Amniotic epithelial cell (primary cell): ENCODE data around the gene PTPRK.

Source experiments
- DNase-seq: peaks from one replicate; pipeline ENCODE4 v3.0.0-alpha.2; 2010; ENCODE audit warnings: low read depth

The PTPRK gene

GRCh38 chr6:128520436-128521281 lies at the start of gene PTPRK:
TSS of gene PTPRK (minus strand) at chr6:128520599. CDS start at chr6:128520358, 241 bp downstream.
- peak; percentile 88 for DNase-seq

DNA sequence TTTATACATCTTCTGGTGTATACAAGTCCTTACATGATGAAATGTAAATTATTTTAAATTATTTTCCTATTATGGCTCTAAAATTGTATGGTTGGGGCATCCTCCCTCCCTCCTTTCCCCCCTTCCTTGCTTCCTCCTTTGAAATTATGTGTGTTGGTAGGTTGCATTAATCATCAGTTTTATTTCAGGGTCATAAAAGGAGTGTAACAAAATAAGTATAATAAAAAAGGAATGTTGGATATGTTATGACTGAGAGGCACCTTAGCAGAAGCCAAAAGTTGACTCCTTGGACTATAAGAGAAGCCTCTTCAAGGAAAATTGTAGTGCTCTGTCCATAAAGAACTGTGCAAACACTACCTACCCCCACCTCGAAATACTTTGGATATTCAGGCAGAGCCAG lies 46.6 kb upstream of the PTPRK start:
- no peak for DNase-seq

GRCh38 chr6:128560966-128561365 lies 40.6 kb upstream of the PTPRK start:
- DNase-seq, result no peak

DNA sequence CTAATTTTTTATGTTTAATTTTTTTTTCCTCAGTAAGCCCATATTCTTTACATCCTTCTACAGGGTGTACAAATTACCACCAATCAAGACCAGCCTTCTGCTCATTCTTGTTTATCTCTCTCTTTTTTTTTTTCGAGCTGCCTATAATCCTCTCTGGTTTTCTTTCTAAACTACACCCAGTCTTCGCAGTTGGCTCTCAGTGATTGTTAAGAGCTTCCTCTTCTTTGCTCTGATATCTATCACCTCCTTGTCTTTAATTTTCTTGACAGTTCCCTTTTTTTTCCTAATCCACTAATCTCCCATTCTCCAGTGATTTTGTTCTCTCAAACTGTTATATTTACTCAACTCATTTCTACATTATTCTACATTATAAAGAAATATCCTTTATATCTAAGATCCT lies 38.5 kb upstream of the PTPRK start:
- DNase-seq, result no peak

DNA sequence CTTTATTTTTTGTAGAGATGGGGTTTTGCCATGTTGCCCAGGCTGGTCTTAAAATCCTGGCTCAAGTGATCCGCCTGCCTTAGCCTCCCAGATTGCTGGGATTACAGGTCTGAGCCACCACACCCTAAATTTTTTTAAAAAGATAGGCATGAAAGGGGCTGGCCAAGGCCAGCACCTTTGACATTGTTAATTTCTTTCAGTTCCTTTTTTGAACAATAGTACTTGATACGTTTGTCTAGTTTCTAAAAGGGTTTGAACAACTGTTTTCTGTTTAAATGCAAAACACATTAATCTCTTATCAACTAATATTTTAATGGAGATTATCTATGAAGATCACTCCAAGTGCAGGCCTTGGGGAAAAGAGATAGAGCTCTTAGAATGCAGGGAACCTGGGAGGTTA lies 37.6 kb upstream of the PTPRK start:
- no peak for DNase-seq

DNA sequence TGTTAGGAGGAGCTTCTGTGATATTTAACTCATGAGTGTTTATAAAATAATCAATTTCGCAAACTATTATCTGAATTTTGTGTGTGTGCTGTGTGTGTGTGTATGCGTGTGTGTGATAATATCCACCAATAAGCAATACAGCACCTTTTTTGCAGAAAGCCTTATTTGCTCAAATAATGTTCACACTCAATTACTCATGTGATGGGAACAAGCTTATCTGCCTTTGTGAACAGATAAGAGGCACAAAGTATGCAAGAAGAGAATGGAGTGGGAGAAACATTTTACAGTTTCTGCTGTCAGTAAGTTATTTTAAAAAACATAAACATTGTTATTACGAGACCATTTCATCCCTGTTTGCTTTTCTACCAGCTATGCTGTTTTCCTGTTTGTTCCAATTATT lies 36.7 kb upstream of the PTPRK start:
- peak; percentile 56 for DNase-seq

- DNase-seq, result peak; percentile 21
These were observed 33.9 kb upstream of the PTPRK start for GRCh38 chr6:128554302-128554701.

DNA sequence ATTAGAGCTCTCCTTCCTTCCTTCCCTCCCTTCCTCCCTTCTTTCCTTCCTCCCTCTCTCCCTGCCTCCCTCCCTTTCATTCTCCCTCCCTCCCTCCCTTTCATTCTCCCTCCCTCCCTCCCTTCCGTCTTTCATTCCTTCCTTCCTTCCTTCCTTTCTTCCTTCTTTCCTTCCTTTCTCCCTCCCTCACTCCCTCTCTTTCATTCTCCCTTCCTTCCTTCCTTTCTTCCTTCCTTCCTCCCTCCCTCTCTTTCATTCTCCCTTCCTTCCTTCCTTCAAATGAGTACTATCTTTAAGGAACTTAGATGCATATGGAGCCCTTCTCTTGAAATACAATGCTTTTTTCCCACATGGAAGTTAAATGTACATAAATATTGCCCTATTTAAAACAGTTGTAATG lies 20.9 kb upstream of the PTPRK start:
- DNase-seq, result no peak

DNA sequence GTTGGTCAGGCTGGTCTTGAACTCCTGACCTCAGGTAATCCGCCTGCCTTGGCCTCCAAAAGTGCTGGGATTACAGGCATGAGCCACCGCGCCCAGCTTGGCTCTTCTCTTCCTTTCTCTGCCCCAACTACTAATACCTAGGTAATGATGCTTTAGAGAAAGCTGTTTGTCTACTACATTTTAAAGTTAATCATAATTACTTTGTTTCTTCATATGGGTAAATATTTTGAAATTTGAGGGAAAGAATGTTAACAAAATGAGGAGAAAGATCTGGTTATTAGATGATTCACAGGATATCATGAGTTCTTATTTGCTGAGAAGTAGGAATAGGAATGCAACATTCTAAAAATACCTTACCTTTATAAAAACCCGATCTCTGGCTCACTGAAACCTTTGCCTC lies 18.4 kb upstream of the PTPRK start:
- DNase-seq, result peak; percentile 18

DNA sequence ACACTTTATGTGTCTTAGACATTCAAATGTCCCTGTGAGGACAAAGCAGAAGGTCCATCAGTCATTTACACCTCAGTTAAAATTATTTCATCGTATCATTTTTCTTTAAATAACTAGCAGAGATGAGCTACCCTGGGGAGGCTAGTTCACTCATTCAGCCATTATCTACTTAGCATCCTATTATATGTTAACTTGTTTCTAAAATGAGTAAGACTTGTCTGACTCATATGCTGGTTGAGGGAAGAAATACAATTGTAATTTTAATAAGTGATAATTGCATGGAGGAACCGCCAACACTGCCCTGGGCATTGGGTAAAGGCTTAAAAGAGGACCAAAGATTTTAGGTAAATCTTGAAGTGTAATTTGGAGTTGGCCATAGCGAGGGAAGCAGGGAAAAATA lies 12.4 kb upstream of the PTPRK start:
- DNase-seq, result no peak

DNA sequence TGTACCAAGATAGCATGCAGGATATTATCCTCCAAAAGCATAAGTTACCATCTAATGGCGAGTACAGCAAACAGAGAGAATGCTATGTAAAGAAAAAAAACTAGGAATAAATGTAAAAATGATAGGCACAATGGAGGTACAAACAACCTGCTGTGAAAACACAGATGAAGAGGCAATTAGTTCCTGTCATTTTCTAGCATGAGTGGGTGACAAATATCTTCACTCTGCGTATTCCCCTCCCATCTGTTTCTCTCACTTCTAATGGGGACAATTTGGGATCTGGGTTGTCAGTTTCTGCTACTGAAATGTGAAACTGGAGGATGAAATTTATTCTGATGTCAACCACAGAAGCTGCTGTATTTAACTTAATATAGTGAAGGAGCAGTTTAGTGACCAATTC lies 11.7 kb upstream of the PTPRK start:
- no peak for DNase-seq

GRCh38 chr6:128531696-128532095 lies 11.3 kb upstream of the PTPRK start:
- DNase-seq, result no peak

DNA sequence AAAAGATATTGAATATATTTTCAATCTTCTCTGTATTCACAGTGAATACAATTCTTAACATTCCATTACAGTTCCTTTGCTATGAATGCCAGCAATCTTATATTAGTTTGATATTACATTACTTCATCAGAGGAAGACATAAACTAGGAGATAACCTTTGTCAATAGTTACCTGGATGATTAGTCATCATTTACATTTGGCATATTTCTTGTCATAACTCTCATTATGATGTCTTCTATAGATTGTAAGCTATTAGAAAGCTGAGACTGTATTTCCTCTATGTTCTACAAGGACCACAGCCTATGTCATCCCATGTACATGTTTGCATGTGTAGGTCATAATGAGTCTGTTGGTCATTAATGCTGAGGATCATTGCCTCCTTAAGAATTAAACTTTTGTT lies 7.8 kb upstream of the PTPRK start:
- no peak for DNase-seq

DNA sequence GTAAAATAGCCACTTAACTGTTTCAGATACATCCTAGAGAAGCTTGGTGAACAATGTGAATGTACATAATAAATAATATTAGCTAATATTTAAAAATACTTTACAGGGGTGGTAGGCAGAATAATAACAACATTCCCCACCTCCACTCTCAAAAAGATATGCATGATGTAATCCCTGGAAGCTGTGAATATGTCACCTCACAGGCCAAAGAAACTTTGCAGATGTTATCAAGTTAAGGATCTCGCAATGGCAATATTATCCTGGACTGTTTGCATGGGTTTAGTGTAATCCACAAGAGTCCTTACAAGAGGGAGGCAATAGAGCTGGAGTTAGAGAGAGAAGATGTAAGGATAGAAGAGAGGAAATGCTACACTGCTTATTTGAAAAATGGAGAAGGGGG lies 7.0 kb upstream of the PTPRK start:
- no peak for DNase-seq

DNA sequence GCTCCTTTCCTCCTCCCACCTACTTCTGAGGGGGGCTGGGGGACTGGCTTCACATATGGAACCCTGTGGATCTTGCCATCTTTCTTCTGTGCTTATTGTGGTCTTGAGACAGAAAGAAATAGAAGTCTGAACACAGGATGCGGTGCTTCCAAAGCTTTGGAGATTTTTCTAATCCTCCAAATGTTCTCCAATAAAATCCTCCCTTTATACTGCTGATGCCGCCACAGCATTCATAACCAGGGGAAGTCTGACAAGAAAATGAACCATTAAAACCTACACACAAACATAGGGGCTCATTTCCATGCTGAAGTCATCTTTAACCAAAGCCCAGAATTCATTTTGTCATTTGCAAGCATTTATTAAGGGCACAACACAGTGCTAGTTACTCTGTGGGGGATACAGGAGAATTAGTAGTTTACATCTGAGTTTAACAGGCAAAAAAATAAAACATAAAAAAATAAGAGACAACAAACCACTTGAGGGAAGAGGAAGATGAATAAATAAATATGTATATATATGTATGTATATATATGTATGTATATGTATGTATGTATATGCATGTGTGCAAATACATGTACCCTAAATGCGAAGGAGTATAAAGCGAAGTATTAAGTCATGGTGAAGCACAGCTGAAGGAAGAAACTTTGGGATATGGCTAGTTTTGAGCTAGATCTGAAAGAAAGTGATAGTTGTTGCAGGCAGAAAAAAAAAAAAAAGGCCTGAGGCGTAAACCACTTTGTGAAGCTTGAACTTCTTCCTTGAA lies 5.9 kb upstream of the PTPRK start:
- DNase-seq, result no peak

DNA sequence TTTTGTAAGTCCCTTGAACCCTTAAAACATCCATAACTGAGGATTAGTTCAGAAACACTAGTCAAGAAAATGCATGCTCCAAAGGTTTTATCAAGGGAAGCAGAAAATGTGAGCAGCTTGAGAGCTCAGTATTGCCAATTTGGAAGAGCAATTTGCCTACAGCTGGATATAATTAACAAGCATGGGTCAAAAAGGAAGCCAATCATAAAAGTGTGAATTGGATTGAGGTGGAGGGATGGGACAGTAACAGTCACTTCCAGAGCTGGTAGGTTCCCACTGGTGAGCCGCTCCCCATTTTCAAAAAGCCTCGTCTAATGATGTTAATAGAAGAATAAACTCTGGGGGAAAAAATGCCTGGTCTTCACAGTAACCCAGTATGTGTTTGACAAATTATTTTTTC lies 5.0 kb upstream of the PTPRK start:
- DNase-seq, result no peak

GRCh38 chr6:128521282-128521632 lies 858 bp upstream of the PTPRK start:
- peak; percentile 83 for DNase-seq

- DNase-seq, result peak; percentile 58
These were observed 416 bp downstream of the PTPRK start for GRCh38 chr6:128519931-128520435.

DNA sequence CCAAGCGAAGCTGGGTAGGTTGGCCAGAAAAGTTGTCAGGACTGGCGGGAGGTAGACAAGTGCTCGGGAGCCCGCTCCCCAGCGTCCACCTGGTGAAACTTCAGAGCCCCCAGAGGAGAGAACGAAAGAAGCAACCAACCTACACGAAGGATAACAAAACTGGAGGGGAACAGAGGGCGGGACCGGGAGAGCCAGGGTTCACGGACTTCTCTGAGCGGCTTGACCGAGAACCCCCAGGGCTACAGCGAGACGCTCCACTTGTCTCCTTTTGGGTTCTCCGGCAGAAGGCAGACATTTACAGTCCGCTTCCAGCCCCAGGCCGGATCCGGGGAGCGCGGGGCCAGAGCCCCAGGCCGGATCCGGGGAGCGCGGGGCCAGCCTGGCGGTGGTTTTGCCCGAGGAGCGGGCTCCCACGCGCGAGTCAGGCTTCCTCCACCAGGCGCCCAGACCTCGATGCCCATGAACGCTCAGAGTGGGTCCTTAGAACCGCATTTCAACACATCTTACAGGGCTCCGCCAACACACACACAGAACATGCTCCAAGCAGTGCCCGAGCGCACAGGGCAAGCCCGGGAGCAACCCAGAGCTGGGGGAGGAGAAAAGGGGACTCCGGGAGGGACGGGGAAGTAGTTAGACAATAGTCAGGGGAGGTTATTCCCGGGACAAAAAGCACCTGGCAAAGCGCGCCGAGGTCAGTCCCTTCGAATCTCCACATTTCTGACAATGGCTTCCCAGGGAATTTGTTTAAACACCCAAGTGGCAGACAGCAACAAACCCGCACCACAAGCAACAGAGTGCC lies 1.1 kb downstream of the PTPRK start:
- DNase-seq, result peak; percentile 52

DNA sequence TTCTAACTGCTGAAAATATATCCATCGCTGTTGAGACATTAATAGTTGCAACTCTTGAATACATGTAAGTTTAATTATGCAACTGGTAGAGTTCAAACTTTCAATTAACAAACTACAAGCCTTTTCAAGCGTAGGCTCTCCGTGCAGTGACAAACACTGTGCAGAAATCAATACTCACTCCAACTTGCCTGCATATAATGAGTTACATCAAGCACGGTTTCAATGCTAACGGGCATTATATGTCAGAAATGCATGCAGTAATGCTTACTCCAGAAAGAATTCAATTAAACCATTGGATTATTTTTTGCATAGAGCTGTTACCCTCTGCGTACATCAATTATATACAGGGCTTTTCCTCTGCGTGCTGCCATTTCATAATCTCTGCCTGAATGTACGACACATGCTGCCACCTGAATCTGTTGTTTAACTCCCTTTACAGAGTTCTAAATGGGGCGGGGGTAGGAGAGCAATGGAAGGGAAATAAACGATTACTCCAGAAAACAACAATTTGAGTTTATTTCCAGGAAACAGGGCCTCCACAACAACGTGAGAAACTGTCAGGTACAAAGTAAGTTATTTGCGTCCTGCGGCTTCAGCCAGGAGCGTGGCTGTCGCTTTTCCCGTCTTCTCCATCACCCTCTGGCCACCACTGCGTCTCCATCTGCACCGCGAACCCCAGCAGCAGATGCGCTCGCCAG lies 1.8 kb downstream of the PTPRK start:
- no peak for DNase-seq

GRCh38 chr6:128517124-128517523 lies 3.3 kb downstream of the PTPRK start:
- DNase-seq, result no peak

- no peak for DNase-seq
These were observed 3.9 kb downstream of the PTPRK start for GRCh38 chr6:128516514-128516898.
